GM18858 (cell line): ENCODE results near the gene SIGLEC15.
"Not testable (repeated sequence)": the region's sequence is repeated elsewhere in the genome, so short reads cannot be mapped to it uniquely, and the experiment has no call there.

ENCODE experiments used
- ATAC-seq: cut with Tn5 transposase; IDR thresholded peaks from one replicate; pipeline ENCODE4 v1.9.1; 2021; ENCODE audit not compliant: unreplicated experiment

Gene SIGLEC15

GRCh38 chr18:45818765-45819164 lies 6.7 kb upstream of the SIGLEC15 start:
- ATAC-seq: not testable (repeated sequence)

GRCh38 chr18:45820106-45820745 lies 5.2 kb upstream of the SIGLEC15 start:
- no peak for ATAC-seq

- ATAC-seq: no peak
These were observed 4.4 kb upstream of the SIGLEC15 start for GRCh38 chr18:45821026-45821425.

- no peak for ATAC-seq
These were observed 3.8 kb upstream of the SIGLEC15 start for GRCh38 chr18:45821711-45822110.

GRCh38 chr18:45826084-45826483 lies 609 bp downstream of the SIGLEC15 start:
- no peak for ATAC-seq

- ATAC-seq: not testable (repeated sequence)
These were observed 1.2 kb downstream of the SIGLEC15 start for GRCh38 chr18:45826716-45827115.

GRCh38 chr18:45828917-45829811 lies 3.7 kb downstream of the SIGLEC15 start:
- ATAC-seq: no peak

GRCh38 chr18:45829855-45830254 lies 4.4 kb downstream of the SIGLEC15 start:
- ATAC-seq: no peak

GRCh38 chr18:45830917-45831316 lies 5.4 kb downstream of the SIGLEC15 start:
- no peak for ATAC-seq

GRCh38 chr18:45833846-45834245 lies 8.4 kb downstream of the SIGLEC15 start:
- no peak for ATAC-seq

- ATAC-seq: no peak
These were observed 8.8 kb downstream of the SIGLEC15 start for GRCh38 chr18:45834306-45834705.

GRCh38 chr18:45835057-45835636 lies 9.7 kb downstream of the SIGLEC15 start:
- no peak for ATAC-seq

- no peak for ATAC-seq
These were observed 11.0 kb downstream of the SIGLEC15 start for GRCh38 chr18:45836242-45837205.

GRCh38 chr18:45837283-45838070 lies 12.0 kb downstream of the SIGLEC15 start:
- no peak for ATAC-seq

- no peak for ATAC-seq
These were observed 13.0 kb downstream of the SIGLEC15 start for GRCh38 chr18:45838302-45839070.

- no peak for ATAC-seq
These were observed 14.2 kb downstream of the SIGLEC15 start for GRCh38 chr18:45839414-45840395.

GRCh38 chr18:45841060-45841764 lies 15.7 kb downstream of the SIGLEC15 start:
- no peak for ATAC-seq
